ENCODE measurements around the gene SMG6. TPM values are rescaled to one million over a fixed set of nuclear protein-coding genes. Genes with fewer than 3 reads are reported as not detected.

Gene SMG6
- total RNA-seq, 1 experiment from 2014 or later, result 36.1 TPM

- Histone ChIP-seq H3K36me3 (ENCODE audit: insufficient read depth, low read length, poor library complexity, severe bottlenecking) (no peaks in the 10 kb centered on the region), H3K27ac (ENCODE audit: low read depth, low read length, poor library complexity, severe bottlenecking) (no peak overlapping the region), H3K9me3 (ENCODE audit: low read depth, low read length, poor library complexity, severe bottlenecking) (no peaks in the 10 kb centered on the region), H3K4me1 (ENCODE audit: insufficient read depth, low read length, poor library complexity, severe bottlenecking) (peaks cover 11% of the 10 kb centered on the region), H3K27me3 (replicated peaks; ENCODE audit: insufficient read depth, low read depth, low read length, poor library complexity) (no peaks in the 10 kb centered on the region), H3K4me3 (ENCODE audit: low read depth, low read length, poor library complexity, severe bottlenecking) (no peak overlapping the region)
- no TSS peak for BruUV-seq (replicated peaks)
- ChIA-PET CTCF (no interaction called here), POLR2A (ENCODE audit: low non-redundant PET) (no interaction called here)
- intact Hi-C loops (cut with micrococcal nuclease; ENCODE audit: unreplicated experiment), result no loop called here
- DNase-seq (ENCODE audit: low spot score), result no peak
- TF ChIP-seq EZH2 (IDR thresholded peaks at IDR 0.05; ENCODE audit: borderline replicate concordance, low read depth, low read length, poor library complexity, severe bottlenecking) (no peak), CTCF (conservative IDR thresholded peaks at IDR 0.05; ENCODE audit: low read depth, low read length) (no peak)
These were observed 115.8 kb downstream of the SMG6 start for GRCh38 chr17:2187758-2188157.

DNA sequence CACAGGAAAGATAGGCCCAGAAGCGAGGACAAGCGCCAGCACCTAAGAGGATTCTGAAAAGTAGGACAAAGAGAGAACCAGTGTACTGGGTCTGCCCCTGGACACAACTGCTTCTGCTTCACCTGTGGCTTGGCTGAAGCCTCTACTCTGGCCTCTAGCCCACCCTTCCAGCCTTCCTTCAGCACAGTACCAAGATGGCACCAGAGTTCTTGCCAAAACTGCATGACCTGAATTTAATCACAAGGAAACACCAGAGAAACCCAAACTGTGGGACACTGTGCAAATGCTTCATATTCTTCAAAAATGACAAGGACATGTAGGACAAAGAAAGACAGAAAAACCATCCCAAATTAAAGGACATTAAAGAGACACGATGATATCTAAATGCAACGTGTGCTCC lies 116.6 kb downstream of the SMG6 start:
- Histone ChIP-seq H3K36me3 (ENCODE audit: insufficient read depth, low read length, poor library complexity, severe bottlenecking) (no peaks in the 10 kb centered on the region), H3K27me3 (replicated peaks; ENCODE audit: insufficient read depth, low read depth, low read length, poor library complexity) (no peaks in the 10 kb centered on the region), H3K4me3 (ENCODE audit: low read depth, low read length, poor library complexity, severe bottlenecking) (no peak overlapping the region), H3K9me3 (ENCODE audit: low read depth, low read length, poor library complexity, severe bottlenecking) (no peaks in the 10 kb centered on the region), H3K4me1 (ENCODE audit: insufficient read depth, low read length, poor library complexity, severe bottlenecking) (peaks cover 4% of the 10 kb centered on the region), H3K27ac (ENCODE audit: low read depth, low read length, poor library complexity, severe bottlenecking) (no peak overlapping the region)
- CTCF ChIA-PET, result no interaction called here
- TF ChIP-seq EZH2 (IDR thresholded peaks at IDR 0.05; ENCODE audit: borderline replicate concordance, low read depth, low read length, poor library complexity, severe bottlenecking) (no peak), CTCF (conservative IDR thresholded peaks at IDR 0.05; ENCODE audit: low read depth, low read length) (no peak)
- BruUV-seq (replicated peaks), result no TSS peak
- no peak for DNase-seq (ENCODE audit: low spot score)
- POLR2A ChIA-PET (ENCODE audit: low non-redundant PET), result no interaction called here
- intact Hi-C loops (cut with micrococcal nuclease; ENCODE audit: unreplicated experiment), result no loop called here

- intact Hi-C loops (cut with micrococcal nuclease; ENCODE audit: unreplicated experiment), result no loop called here
- CTCF ChIA-PET, result interaction anchor here (0.6 to 0.7 kb wide), 2 partner anchors 27 to 127 kb away, joined by 5 to 6 read pairs; no protein-coding TSS in a partner anchor
These were observed 118.3 kb downstream of the SMG6 start for GRCh38 chr17:2184993-2185931.

More at GRCh38 chr17:2184993-2185931, 118.3 kb downstream of the SMG6 start:
- Histone ChIP-seq H3K9me3 (ENCODE audit: low read depth, low read length, poor library complexity, severe bottlenecking) (no peaks in the 10 kb centered on the region), H3K4me3 (ENCODE audit: low read depth, low read length, poor library complexity, severe bottlenecking) (no peak overlapping the region), H3K36me3 (ENCODE audit: insufficient read depth, low read length, poor library complexity, severe bottlenecking) (no peaks in the 10 kb centered on the region), H3K27ac (ENCODE audit: low read depth, low read length, poor library complexity, severe bottlenecking) (no peak overlapping the region), H3K4me1 (ENCODE audit: insufficient read depth, low read length, poor library complexity, severe bottlenecking) (peaks cover 17% of the 10 kb centered on the region), H3K27me3 (replicated peaks; ENCODE audit: insufficient read depth, low read depth, low read length, poor library complexity) (no peaks in the 10 kb centered on the region)
- BruUV-seq (replicated peaks), result no TSS peak
- POLR2A ChIA-PET (ENCODE audit: low non-redundant PET), result no interaction called here
- DNase-seq (ENCODE audit: low spot score), result no peak
- TF ChIP-seq CTCF (conservative IDR thresholded peaks at IDR 0.05; ENCODE audit: low read depth, low read length), result no peak
- no peak for TF ChIP-seq EZH2 (IDR thresholded peaks at IDR 0.05; ENCODE audit: borderline replicate concordance, low read depth, low read length, poor library complexity, severe bottlenecking)
